Activated CD4-positive, CD25-positive, alpha-beta regulatory T cell (primary cell): Measurements from ENCODE around the gene TMPRSS9.

Experiments used
- DNase-seq, 4 experiments: peaks; one replicate each; lab custom pipeline; 2025; lab: John Stamatoyannopoulos, UW

Gene TMPRSS9

GRCh38 chr19:2359992-2360685 is at the start of gene TMPRSS9:
Gene TMPRSS9 (plus strand): TSS chr19:2360265. CDS start chr19:2389786, 29,521 bp downstream.
- no peak for DNase-seq

- no peak for DNase-seq
Measured at GRCh38 chr19:2311093-2311492, 49.0 kb upstream of the TMPRSS9 start.

GRCh38 chr19:2312820-2313501 is 47.1 kb upstream of the TMPRSS9 start:
- DNase-seq = no peak

- no peak for DNase-seq
Measured at GRCh38 chr19:2315121-2315817, 44.8 kb upstream of the TMPRSS9 start.

GRCh38 chr19:2315818-2316353 is 44.2 kb upstream of the TMPRSS9 start:
- no peak for DNase-seq

- no peak for DNase-seq
Measured at GRCh38 chr19:2317300-2317699, 42.8 kb upstream of the TMPRSS9 start.

- DNase-seq = no peak
Measured at GRCh38 chr19:2317756-2318155, 42.3 kb upstream of the TMPRSS9 start.

GRCh38 chr19:2318923-2319322 is 41.1 kb upstream of the TMPRSS9 start:
- no peak for DNase-seq

- DNase-seq = no peak
Measured at GRCh38 chr19:2319551-2319950, 40.5 kb upstream of the TMPRSS9 start.

GRCh38 chr19:2320049-2320448 is 40.0 kb upstream of the TMPRSS9 start:
- no peak for DNase-seq

GRCh38 chr19:2320939-2321338 is 39.1 kb upstream of the TMPRSS9 start:
- DNase-seq = no peak

GRCh38 chr19:2321565-2322283 is 38.3 kb upstream of the TMPRSS9 start:
- no peak for DNase-seq

- DNase-seq = no peak
Measured at GRCh38 chr19:2323707-2324106, 36.4 kb upstream of the TMPRSS9 start.

- DNase-seq = no peak
Measured at GRCh38 chr19:2324220-2324948, 35.7 kb upstream of the TMPRSS9 start.

GRCh38 chr19:2325281-2326046 is 34.6 kb upstream of the TMPRSS9 start:
- no peak for DNase-seq

- DNase-seq = no peak
Measured at GRCh38 chr19:2326699-2327360, 33.2 kb upstream of the TMPRSS9 start.

GRCh38 chr19:2327773-2328400 is 32.2 kb upstream of the TMPRSS9 start:
- no peak for DNase-seq

- peak; percentile 83 to 90 (median 85) for DNase-seq
Measured at GRCh38 chr19:2328401-2329148, 31.5 kb upstream of the TMPRSS9 start, which contains the start of the genes LSM7 and SPPL2B. Gene LSM7 (minus strand): TSS chr19:2328586. CDS start chr19:2328566, 20 bp downstream. Gene SPPL2B (plus strand): TSS chr19:2328684. CDS start chr19:2328710, 26 bp downstream.

GRCh38 chr19:2329149-2329478 is 31.0 kb upstream of the TMPRSS9 start:
- no peak for DNase-seq
